HCT116 (cell line): Measurements from ENCODE around the gene PACRG. TPM values are rescaled to one million over a fixed set of nuclear protein-coding genes. Genes with fewer than 3 reads are reported as not detected.

Source experiments
- ATAC-seq: fragments of 200-7000 bp; cut with Tn5 transposase; 2 replicates; pipeline ENCODE4 v1.9.1; 2020; ENCODE audit warnings: mild to moderate bottlenecking, moderate library complexity
- BruUV-seq: library from RNA; stranded (reverse); fragments of 400-500 nt; replicated peaks from 2 replicates; lab custom pipeline; 2021; lab: Mats Ljungman, UMichigan
- CTCF ChIA-PET: fragments of 300-600 bp; sonication (Branson Sonifier 250); formaldehyde crosslinking; loops from one replicate; lab custom pipeline; 2021; ENCODE audit warnings: antibody characterized with exemption; lab: Charles Lee
- POLR2A ChIA-PET: fragments of 300-600, 350-600 bp; sonication (Branson Sonifier 250); formaldehyde crosslinking; loops from one replicate; lab custom pipeline; 2021; ENCODE audit warnings: antibody characterized with exemption; lab: Charles Lee
- RAD21 ChIA-PET, 2 experiments: fragments of 300-600 bp; sonication (Branson Sonifier 250); formaldehyde crosslinking; loops; one replicate each; lab custom pipeline; 2023; ENCODE audit warnings: low total read pairs in 2 of 2; ENCODE audit not compliant: uncharacterized antibody in 2 of 2, unreplicated experiment in 2 of 2, low non-redundant PET in 1 of 2; lab: Charles Lee
- DNase-seq: peaks from one replicate; pipeline ENCODE4 v3.0.0-alpha.2; 2010; ENCODE audit warnings: low read depth, low spot score
- H2AFZ ChIP-seq: fragments of 200-600 bp; shearing (Covaris generic), sonication (generic); 2 replicates; pipeline ENCODE4 v1.6.1; 2017; ENCODE audit warnings: low read depth, mixed run types, mixed read lengths, antibody characterized with exemption, low read length; ENCODE audit not compliant: poor library complexity, severe bottlenecking
- H3K27ac ChIP-seq: 2 replicates; pipeline ENCODE4 v1.5.1; 2012; ENCODE audit warnings: low read depth, low read length
- H3K27me3 ChIP-seq: fragments of 200-600 bp; sonication (generic); 2 replicates; pipeline ENCODE4 v1.6.1; 2016; ENCODE audit warnings: mixed run types, low read length, mixed read lengths; ENCODE audit not compliant: insufficient read depth
- H3K36me3 ChIP-seq, 2 experiments: fragments of 200-500 bp in 1 of 2; fragments of 200-600 bp in 1 of 2; sonication (Bioruptor generic) in 1 of 2; sonication (generic) in 1 of 2; 2 replicates each; pipeline versions ENCODE4 v1.5.1 to v1.6.1; 2014 to 2016; ENCODE audit warnings: low read length in 2 of 2, inconsistent platforms in 1 of 2, mixed read lengths in 1 of 2, mixed run types in 1 of 2; ENCODE audit not compliant: insufficient read depth in 2 of 2, control insufficient read depth in 1 of 2
- H3K4me1 ChIP-seq, 2 experiments: fragments of 200-600 bp in 1 of 2; sonication (generic) in 1 of 2; 2 replicates each; pipeline versions ENCODE4 v1.5.1 to v1.6.1; 2012 to 2017; ENCODE audit warnings: low read length in 2 of 2, inconsistent platforms in 1 of 2, mild to moderate bottlenecking in 1 of 2, mixed read lengths in 1 of 2, mixed run types in 1 of 2, moderate library complexity in 1 of 2; ENCODE audit not compliant: insufficient read depth in 2 of 2, control insufficient read depth in 1 of 2
- H3K4me2 ChIP-seq: fragments of 200-600 bp; sonication (generic); 2 replicates; pipeline ENCODE4 v1.6.1; 2017; ENCODE audit warnings: mixed run types, low read length, mixed read lengths
- H3K4me3 ChIP-seq, 2 experiments: fragments of 200-600 bp in 1 of 2; sonication (generic) in 1 of 2; replicated peaks in 1 of 2; 2 replicates each; pipeline ENCODE4 v1.5.1; 2011 to 2016; ENCODE audit warnings: low read length in 2 of 2, control low read depth in 1 of 2, low read depth in 1 of 2, mild to moderate bottlenecking in 1 of 2, mixed read lengths in 1 of 2, mixed run types in 1 of 2
- H3K79me2 ChIP-seq: fragments of 200-600 bp; sonication (generic); 2 replicates; pipeline ENCODE4 v1.6.1; 2017; ENCODE audit warnings: mild to moderate bottlenecking, mixed run types, low read length, moderate library complexity, mixed read lengths; ENCODE audit not compliant: insufficient read depth
- H3K9ac ChIP-seq: fragments of 200-600 bp; sonication (generic); 2 replicates; pipeline ENCODE4 v1.6.1; 2016; ENCODE audit warnings: low read length, mixed read lengths
- H3K9me2 ChIP-seq: fragments of 200-600 bp; sonication (generic), shearing (Covaris generic); 2 replicates; pipeline ENCODE4 v1.6.1; 2017; ENCODE audit warnings: mixed run types, mild to moderate bottlenecking, moderate library complexity; ENCODE audit not compliant: insufficient read depth
- H3K9me3 ChIP-seq, 2 experiments: fragments of 200-500 bp in 1 of 2; fragments of 200-600 bp in 1 of 2; sonication (Bioruptor generic) in 1 of 2; sonication (generic) in 1 of 2; 2 replicates each; pipeline ENCODE4 v1.6.1; 2014 to 2017; ENCODE audit warnings: low read length in 2 of 2, mixed read lengths in 2 of 2, inconsistent platforms in 1 of 2, low read depth in 1 of 2, mild to moderate bottlenecking in 1 of 2, mixed run types in 1 of 2, moderate library complexity in 1 of 2; ENCODE audit not compliant: control insufficient read depth in 1 of 2, insufficient read depth in 1 of 2
- H4K20me1 ChIP-seq: fragments of 200-600 bp; sonication (generic), shearing (Covaris generic); 2 replicates; pipeline ENCODE4 v1.6.1; 2017; ENCODE audit warnings: mixed run types, mild to moderate bottlenecking, moderate library complexity; ENCODE audit not compliant: insufficient read depth
- EZH2 ChIP-seq: fragments of 200-600 bp; sonication (generic); IDR thresholded peaks from 2 replicates; pipeline ENCODE4 v1.6.1; 2017; ENCODE audit warnings: antibody characterized with exemption, mixed run types
- EZH2phosphoT487 ChIP-seq: fragments of 200-600 bp; IDR thresholded peaks from 2 replicates; pipeline ENCODE4 v1.6.1; 2018; ENCODE audit warnings: antibody characterized with exemption, borderline replicate concordance
- FOSL1 ChIP-seq: IDR thresholded peaks from 2 replicates; pipeline ENCODE4 v1.6.1; 2012; ENCODE audit warnings: low read depth
- JUND ChIP-seq: IDR thresholded peaks from 2 replicates; pipeline ENCODE4 v1.6.1; 2012
- MAX ChIP-seq: IDR thresholded peaks from 2 replicates; pipeline ENCODE4 v1.6.1; 2012
- POLR2AphosphoS5 ChIP-seq: IDR thresholded peaks from 2 replicates; pipeline ENCODE4 v1.6.1; 2011; ENCODE audit warnings: mild to moderate bottlenecking, low read depth, low read length, moderate library complexity
- SP1 ChIP-seq: IDR thresholded peaks from 2 replicates; pipeline ENCODE4 v1.6.1; 2012; ENCODE audit warnings: low read depth
- YY1 ChIP-seq: IDR thresholded peaks from 2 replicates; pipeline ENCODE4 v1.6.1; 2011; ENCODE audit warnings: low read length, low read depth, moderate library complexity, mild to moderate bottlenecking; ENCODE audit not compliant: insufficient replicate concordance; ENCODE audit errors: extremely low read depth
- intact Hi-C: fragments of 100-400 bp; cut with micrococcal nuclease; formaldehyde crosslinking; loops from 2 replicates; pipeline ENCODE4 v1.10.0; 2022
- total RNA-seq: library from RNA; stranded (reverse); gene quantifications from one replicate; pipeline ENCODE4 v1.2.1, GENCODE V29; 2021; ENCODE audit not compliant: unreplicated experiment

The PACRG gene
- total RNA-seq, 1 experiment from 2014 or later, result 0.71 TPM

- ChIA-PET RAD21 (no interaction called here), POLR2A (no interaction called here), CTCF (no interaction called here)
- H2AFZ ChIP-seq, result no peak overlapping the region
- no peaks in the 10 kb centered on the region for H3K9me2 ChIP-seq
- H3K4me3 ChIP-seq, result no peak overlapping the region
- no peak for TF ChIP-seq MAX
- H3K9me3 ChIP-seq, result no peaks in the 10 kb centered on the region; a peak in 1 of 4 replicates
- DNase-seq (no peak), ATAC-seq (no peak)
- no peak overlapping the region for H3K4me2 ChIP-seq
- no peaks in the 10 kb centered on the region for H3K27me3 ChIP-seq
- H3K36me3 ChIP-seq, result no peaks in the 10 kb centered on the region
- H3K9ac ChIP-seq, result no peak overlapping the region
- H3K27ac ChIP-seq, result no peak overlapping the region
- intact Hi-C loops, result no loop called here
- no TSS peak for BruUV-seq
- no peaks in the 10 kb centered on the region for H4K20me1 ChIP-seq
- no peaks in the 10 kb centered on the region for H3K4me1 ChIP-seq
- no peaks in the 10 kb centered on the region for H3K79me2 ChIP-seq
Measured at GRCh38 chr6:162701551-162701950, 26.2 kb upstream of the PACRG start.

- Histone ChIP-seq H3K4me1 (no peaks in the 10 kb centered on the region), H3K27me3 (no peaks in the 10 kb centered on the region), H3K79me2 (no peaks in the 10 kb centered on the region), H3K27ac (no peak overlapping the region), H3K9ac (no peak overlapping the region), H3K9me3 (no peaks in the 10 kb centered on the region; a peak in 1 of 4 replicates), H3K36me3 (no peaks in the 10 kb centered on the region), H4K20me1 (no peaks in the 10 kb centered on the region), H2AFZ (no peak overlapping the region), H3K4me3 (no peak overlapping the region), H3K4me2 (no peak overlapping the region), H3K9me2 (no peaks in the 10 kb centered on the region)
- ChIA-PET CTCF (no interaction called here), POLR2A (no interaction called here), RAD21 (no interaction called here)
- DNase-seq (no peak), ATAC-seq (no peak)
- TF ChIP-seq JUND (no peak), EZH2 (no peak), EZH2phosphoT487 (no peak), POLR2AphosphoS5 (no peak), YY1 (no peak), FOSL1 (no peak), SP1 (no peak)
- BruUV-seq, result no TSS peak
- intact Hi-C loops, result no loop called here
Measured at GRCh38 chr6:162702446-162702845, 25.3 kb upstream of the PACRG start.
